Measurements from ENCODE around the gene ERVK3-1.
"Not testable (repeated sequence)": the region's sequence is repeated elsewhere in the genome, so short reads cannot be mapped to it uniquely, and the experiment has no call there.

DNA sequence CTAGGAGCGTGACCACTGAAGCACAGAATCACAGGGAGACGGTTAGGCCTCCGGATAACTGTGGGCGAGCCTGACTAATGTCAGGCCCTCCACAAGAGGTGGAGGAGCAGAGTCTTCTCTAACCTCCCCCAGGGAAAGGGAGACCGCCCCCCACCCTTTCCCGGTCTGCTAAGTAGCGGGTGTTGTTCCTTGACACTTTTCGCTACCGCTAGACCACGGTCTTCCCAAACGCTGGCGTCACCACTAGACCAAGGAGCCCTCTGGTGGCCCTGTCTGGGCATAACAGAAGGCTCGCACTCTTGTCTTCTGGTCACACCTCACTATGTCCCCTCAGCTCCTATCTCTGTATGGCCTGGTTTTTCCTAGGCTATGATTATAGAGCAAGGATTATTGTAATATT, 5.5 kb downstream of the ERVK3-1 start:
- TF ChIP-seq, protein P1, sequence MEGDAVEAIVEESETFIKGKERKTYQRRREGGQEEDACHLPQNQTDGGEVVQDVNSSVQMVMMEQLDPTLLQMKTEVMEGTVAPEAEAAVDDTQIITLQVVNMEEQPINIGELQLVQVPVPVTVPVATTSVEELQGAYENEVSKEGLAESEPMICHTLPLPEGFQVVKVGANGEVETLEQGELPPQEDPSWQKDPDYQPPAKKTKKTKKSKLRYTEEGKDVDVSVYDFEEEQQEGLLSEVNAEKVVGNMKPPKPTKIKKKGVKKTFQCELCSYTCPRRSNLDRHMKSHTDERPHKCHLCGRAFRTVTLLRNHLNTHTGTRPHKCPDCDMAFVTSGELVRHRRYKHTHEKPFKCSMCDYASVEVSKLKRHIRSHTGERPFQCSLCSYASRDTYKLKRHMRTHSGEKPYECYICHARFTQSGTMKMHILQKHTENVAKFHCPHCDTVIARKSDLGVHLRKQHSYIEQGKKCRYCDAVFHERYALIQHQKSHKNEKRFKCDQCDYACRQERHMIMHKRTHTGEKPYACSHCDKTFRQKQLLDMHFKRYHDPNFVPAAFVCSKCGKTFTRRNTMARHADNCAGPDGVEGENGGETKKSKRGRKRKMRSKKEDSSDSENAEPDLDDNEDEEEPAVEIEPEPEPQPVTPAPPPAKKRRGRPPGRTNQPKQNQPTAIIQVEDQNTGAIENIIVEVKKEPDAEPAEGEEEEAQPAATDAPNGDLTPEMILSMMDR (conservative IDR thresholded peaks at IDR 0.05 in 1 of 2, IDR thresholded peaks at IDR 0.05 in 1 of 2; ENCODE audit: low read depth in 1 of 2, low read length in 2 of 2), result peak in 1 of 2 donors; percentile 33
- not testable (repeated sequence) for TF ChIP-seq EZH2 (IDR thresholded peaks at IDR 0.05; ENCODE audit: low read length, missing control alignments)
